PFSK-1 (cell line): Measurements from ENCODE around the gene ANAPC7.

Experiments
- FOXP2 ChIP-seq: optimal IDR thresholded peaks from 2 replicates; pipeline ENCODE3; 2011; ENCODE audit warnings: borderline replicate concordance, control low read depth, inconsistent platforms; ENCODE audit not compliant: insufficient read depth; ENCODE audit errors: extremely low read length, extremely low read depth
- POLR2AphosphoS5 ChIP-seq: IDR thresholded peaks from 2 replicates; pipeline ENCODE4 v1.6.1; 2012; ENCODE audit warnings: low read depth, mild to moderate bottlenecking, control low read depth, low read length, moderate library complexity
- SIN3A ChIP-seq: IDR thresholded peaks from 2 replicates; pipeline ENCODE4 v1.6.1; 2012; ENCODE audit warnings: mild to moderate bottlenecking, low read length, moderate library complexity, borderline replicate concordance; ENCODE audit not compliant: insufficient read depth
- TAF1 ChIP-seq: IDR thresholded peaks from 2 replicates; pipeline ENCODE4 v1.6.1; 2012; ENCODE audit warnings: low read length, control low read depth, borderline replicate concordance; ENCODE audit not compliant: insufficient read depth
- TF ChIP-seq, protein P1 (sequence below), 2 experiments: IDR thresholded peaks; 2 replicates each; pipeline versions ENCODE4 v1.6.1 to v1.8.0; 2011 to 2012; ENCODE audit warnings: low read depth in 2 of 2, low read length in 2 of 2, control low read depth in 1 of 2, inconsistent platforms in 1 of 2, mild to moderate bottlenecking in 1 of 2, moderate library complexity in 1 of 2; ENCODE audit not compliant: insufficient read depth in 1 of 2

The ANAPC7 gene

DNA sequence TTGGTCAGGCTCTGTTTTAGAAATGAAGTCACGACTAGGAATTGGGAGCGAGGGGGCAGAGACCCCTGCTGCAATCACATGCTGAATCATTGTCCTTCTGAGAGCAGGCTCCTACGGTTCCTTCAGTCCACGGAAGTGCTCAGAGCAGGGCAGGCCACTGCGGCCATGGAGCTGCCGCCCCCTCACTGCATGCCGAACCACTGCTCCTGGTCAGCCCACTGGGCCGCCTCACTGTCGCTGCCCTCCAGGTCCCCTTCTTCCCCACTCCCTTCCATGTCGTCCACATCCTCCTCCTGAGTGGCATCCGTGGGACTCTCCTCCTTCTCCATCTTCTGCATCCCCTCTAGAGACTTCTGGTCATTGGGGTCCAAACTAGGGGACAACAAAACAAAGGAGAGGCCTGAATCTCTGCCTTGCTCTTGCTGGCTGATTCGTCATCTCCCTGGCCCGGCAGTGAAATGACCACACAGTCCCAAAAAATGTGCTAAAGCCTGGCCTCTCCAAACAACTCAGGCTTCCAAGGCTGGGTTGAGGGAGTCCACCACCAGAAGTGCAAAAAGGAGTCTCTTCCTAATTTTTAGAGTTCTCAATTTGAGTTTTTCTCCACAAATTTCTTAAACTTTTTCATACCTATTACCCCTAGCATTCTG is 29.4 kb downstream of the ANAPC7 start:
- TF ChIP-seq FOXP2 (no peak), SIN3A (no peak), TAF1 (no peak)
- TF ChIP-seq, protein P1, sequence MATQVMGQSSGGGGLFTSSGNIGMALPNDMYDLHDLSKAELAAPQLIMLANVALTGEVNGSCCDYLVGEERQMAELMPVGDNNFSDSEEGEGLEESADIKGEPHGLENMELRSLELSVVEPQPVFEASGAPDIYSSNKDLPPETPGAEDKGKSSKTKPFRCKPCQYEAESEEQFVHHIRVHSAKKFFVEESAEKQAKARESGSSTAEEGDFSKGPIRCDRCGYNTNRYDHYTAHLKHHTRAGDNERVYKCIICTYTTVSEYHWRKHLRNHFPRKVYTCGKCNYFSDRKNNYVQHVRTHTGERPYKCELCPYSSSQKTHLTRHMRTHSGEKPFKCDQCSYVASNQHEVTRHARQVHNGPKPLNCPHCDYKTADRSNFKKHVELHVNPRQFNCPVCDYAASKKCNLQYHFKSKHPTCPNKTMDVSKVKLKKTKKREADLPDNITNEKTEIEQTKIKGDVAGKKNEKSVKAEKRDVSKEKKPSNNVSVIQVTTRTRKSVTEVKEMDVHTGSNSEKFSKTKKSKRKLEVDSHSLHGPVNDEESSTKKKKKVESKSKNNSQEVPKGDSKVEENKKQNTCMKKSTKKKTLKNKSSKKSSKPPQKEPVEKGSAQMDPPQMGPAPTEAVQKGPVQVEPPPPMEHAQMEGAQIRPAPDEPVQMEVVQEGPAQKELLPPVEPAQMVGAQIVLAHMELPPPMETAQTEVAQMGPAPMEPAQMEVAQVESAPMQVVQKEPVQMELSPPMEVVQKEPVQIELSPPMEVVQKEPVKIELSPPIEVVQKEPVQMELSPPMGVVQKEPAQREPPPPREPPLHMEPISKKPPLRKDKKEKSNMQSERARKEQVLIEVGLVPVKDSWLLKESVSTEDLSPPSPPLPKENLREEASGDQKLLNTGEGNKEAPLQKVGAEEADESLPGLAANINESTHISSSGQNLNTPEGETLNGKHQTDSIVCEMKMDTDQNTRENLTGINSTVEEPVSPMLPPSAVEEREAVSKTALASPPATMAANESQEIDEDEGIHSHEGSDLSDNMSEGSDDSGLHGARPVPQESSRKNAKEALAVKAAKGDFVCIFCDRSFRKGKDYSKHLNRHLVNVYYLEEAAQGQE (IDR thresholded peaks at IDR 0.05; ENCODE audit: insufficient read depth in 1 of 2, low read depth in 2 of 2, low read length in 2 of 2), result no peak

DNA sequence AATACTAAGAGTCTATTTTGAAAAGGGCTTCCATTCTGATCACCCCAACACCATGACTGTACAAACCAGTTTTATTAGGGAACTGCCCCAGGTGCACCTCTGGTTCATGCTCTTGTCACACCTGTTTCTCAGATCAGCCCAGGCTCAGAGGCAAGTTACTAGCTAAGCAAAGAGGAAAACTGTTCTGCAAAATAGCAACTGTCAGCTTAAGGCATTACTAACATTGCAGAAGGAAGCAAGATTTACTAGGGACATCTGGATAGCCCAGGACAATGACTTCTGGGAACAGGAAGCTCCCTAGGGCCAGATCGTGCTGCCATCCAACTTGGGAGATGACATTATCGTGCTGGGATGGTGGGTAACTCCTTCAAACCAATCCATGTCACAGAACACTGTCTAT is 30.1 kb downstream of the ANAPC7 start:
- TF ChIP-seq TAF1, result no peak
- TF ChIP-seq, protein P1 (IDR thresholded peaks at IDR 0.05; ENCODE audit: insufficient read depth in 1 of 2, low read depth in 2 of 2, low read length in 2 of 2), result no peak
- TF ChIP-seq FOXP2, result no peak
- TF ChIP-seq POLR2AphosphoS5, result no peak

DNA sequence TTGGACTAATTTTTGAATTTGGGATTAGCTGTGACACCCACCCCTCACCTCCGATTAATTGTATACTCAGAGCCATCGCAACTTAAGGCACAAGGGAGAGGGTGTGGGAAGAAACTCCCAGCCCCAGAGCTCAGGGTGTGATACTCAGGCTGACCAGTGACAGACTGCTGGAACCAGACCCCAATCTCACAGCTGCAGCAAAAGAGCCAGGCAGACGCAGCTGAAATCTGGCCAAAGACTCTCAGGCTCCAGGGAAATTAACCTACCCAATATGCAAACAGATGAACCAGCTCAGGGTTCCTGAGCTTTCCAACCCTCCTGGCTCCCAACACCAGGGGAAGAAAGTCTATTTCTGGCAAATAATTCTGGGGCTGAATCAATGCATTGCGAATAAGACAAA is 30.5 kb downstream of the ANAPC7 start:
- TF ChIP-seq FOXP2, result no peak
- no peak for TF ChIP-seq SIN3A
- no peak for TF ChIP-seq POLR2AphosphoS5
- TF ChIP-seq, protein P1 (IDR thresholded peaks at IDR 0.05; ENCODE audit: insufficient read depth in 1 of 2, low read depth in 2 of 2, low read length in 2 of 2), result no peak
- no peak for TF ChIP-seq TAF1

DNA sequence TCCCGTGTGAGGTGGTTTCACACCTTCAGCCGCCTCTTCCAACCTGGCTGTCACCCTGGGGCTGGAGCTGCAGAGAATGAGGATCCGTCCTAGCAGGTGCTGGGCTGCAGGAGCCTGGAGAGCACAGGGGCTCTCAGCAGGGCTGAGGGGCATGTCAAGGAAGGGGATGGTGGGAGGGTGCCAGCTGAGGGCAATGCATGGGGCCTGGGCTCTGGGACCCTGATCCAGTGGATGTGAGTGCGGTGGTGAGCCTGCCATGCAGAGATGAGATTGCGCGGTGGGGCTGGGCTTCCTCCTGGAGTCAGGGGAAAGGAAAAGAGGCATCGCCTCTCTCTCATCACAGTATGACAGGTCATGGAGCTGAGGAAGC is 31.5 kb downstream of the ANAPC7 start:
- no peak for TF ChIP-seq TAF1
- no peak for TF ChIP-seq FOXP2
- no peak for TF ChIP-seq SIN3A
- no peak for TF ChIP-seq POLR2AphosphoS5
- TF ChIP-seq, protein P1 (IDR thresholded peaks at IDR 0.05; ENCODE audit: insufficient read depth in 1 of 2, low read depth in 2 of 2, low read length in 2 of 2), result no peak

DNA sequence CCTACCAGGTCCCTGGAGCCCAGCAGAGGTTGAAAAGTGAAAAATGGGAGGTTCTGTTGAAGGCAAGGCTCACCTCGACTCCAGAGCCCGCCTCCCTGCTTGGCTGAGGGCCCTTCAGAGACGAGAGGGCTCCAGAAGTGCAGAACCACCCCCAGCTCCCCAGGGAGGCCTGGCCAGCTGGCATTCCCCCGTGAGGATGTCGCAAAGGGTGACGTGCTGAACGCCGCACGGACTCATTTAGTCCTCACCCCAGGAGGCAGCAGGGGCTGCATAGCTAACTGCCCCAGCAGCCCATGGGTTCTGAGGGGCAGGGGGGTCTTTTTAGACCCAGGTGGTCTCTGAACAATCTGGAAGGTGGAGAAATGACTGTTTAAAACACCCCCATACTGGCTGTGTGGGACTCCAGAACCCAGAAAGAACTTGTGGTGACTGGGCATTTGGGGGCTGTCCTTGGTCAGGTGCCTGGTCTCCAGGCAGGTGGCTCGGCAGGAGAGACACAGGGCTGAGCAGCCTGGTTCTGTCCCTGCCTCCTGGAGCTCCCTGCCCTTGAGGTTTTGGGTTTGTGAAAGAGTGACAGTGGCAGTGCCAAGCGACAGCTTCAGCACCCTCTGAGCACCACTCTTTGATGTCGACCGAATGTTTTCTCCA is 32.0 kb downstream of the ANAPC7 start:
- TF ChIP-seq SIN3A (no peak), TAF1 (no peak), POLR2AphosphoS5 (no peak; the same call in 1 of the 2 replicates), FOXP2 (no peak)
- TF ChIP-seq, protein P1 (IDR thresholded peaks at IDR 0.05; ENCODE audit: insufficient read depth in 1 of 2, low read depth in 2 of 2, low read length in 2 of 2), result no peak
